Keratinocyte (primary cell): ENCODE data around the gene IDH1.

Experiments
- EZH2 ChIP-seq: IDR thresholded peaks from one replicate; pipeline ENCODE4 v1.6.1; 2012; ENCODE audit warnings: inconsistent platforms, mild to moderate bottlenecking, low read length, moderate library complexity
- TF ChIP-seq, protein P1 (sequence below), 3 experiments: IDR thresholded peaks in 1 of 3; conservative IDR thresholded peaks in 1 of 3; optimal IDR thresholded peaks in 1 of 3; 2 replicates in 2 of 3; 3 replicates in 1 of 3; pipeline versions ENCODE3 to v1.5.1; 2011; ENCODE audit warnings: low read length in 3 of 3, mild to moderate bottlenecking in 3 of 3, moderate library complexity in 2 of 3, control low read depth in 1 of 3, inconsistent platforms in 1 of 3; ENCODE audit not compliant: insufficient read depth in 2 of 3; ENCODE audit errors: extremely low read depth in 1 of 3

DNA sequence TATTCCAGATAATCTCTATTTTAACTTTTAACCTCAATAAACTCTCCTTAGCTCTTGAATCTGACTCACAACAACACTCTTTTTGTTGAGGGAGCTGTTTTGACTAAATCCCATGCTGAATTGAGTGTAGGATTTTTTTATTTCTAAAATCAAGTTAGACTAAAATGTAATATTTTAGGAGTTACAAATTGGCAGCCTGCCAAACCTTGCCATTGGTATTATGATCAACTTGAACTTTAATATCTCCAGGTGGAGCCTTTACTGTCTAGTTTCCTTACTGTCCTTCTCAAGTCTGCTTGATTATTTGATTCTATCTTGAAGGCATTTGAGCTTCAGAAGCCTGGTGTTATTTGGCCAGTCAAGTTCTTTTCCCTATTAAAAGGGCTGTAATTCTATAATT lies 19.9 kb upstream of the IDH1 start:
- TF ChIP-seq EZH2 = no peak
- TF ChIP-seq, protein P1, sequence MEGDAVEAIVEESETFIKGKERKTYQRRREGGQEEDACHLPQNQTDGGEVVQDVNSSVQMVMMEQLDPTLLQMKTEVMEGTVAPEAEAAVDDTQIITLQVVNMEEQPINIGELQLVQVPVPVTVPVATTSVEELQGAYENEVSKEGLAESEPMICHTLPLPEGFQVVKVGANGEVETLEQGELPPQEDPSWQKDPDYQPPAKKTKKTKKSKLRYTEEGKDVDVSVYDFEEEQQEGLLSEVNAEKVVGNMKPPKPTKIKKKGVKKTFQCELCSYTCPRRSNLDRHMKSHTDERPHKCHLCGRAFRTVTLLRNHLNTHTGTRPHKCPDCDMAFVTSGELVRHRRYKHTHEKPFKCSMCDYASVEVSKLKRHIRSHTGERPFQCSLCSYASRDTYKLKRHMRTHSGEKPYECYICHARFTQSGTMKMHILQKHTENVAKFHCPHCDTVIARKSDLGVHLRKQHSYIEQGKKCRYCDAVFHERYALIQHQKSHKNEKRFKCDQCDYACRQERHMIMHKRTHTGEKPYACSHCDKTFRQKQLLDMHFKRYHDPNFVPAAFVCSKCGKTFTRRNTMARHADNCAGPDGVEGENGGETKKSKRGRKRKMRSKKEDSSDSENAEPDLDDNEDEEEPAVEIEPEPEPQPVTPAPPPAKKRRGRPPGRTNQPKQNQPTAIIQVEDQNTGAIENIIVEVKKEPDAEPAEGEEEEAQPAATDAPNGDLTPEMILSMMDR (optimal IDR thresholded peaks at IDR 0.05 in 1 of 3, IDR thresholded peaks at IDR 0.05 in 1 of 3, conservative IDR thresholded peaks at IDR 0.05 in 1 of 3; ENCODE audit: extremely low read depth in 1 of 3, insufficient read depth in 2 of 3, low read length in 3 of 3) = no peak
